KMS-11 (cell line): Measurements from ENCODE around the gene STX8.

ENCODE experiments used
- H2AFZ ChIP-seq: fragments of 200-600 bp; sonication (generic); 2 replicates; pipeline ENCODE4 v1.6.1; 2016; ENCODE audit warnings: antibody characterized with exemption, mixed run types, low read depth
- H3K27ac ChIP-seq: fragments of 200-600 bp; sonication (generic); 2 replicates; pipeline ENCODE4 v1.6.1; 2016; ENCODE audit warnings: mild to moderate bottlenecking, mixed run types
- H3K27me3 ChIP-seq: fragments of 200-600 bp; sonication (generic); 2 replicates; pipeline ENCODE4 v1.6.1; 2017; ENCODE audit warnings: mild to moderate bottlenecking, low read depth, mixed run types, moderate library complexity; ENCODE audit not compliant: insufficient read depth
- H3K36me3 ChIP-seq: fragments of 200-600 bp; sonication (generic); 2 replicates; pipeline ENCODE4 v1.6.1; 2017; ENCODE audit warnings: mild to moderate bottlenecking, mixed run types; ENCODE audit not compliant: insufficient read depth
- H3K4me1 ChIP-seq: fragments of 200-600 bp; sonication (generic); 2 replicates; pipeline ENCODE4 v1.6.1; 2016; ENCODE audit warnings: mild to moderate bottlenecking, low read depth, mixed run types; ENCODE audit not compliant: poor library complexity, severe bottlenecking
- H3K4me2 ChIP-seq: fragments of 200-600 bp; sonication (generic); 2 replicates; pipeline ENCODE4 v1.7.0; 2016; ENCODE audit warnings: mild to moderate bottlenecking, mixed run types
- H3K4me3 ChIP-seq: fragments of 200-600 bp; sonication (generic); IDR thresholded peaks from 2 replicates; pipeline ENCODE4 v1.6.1; 2017; ENCODE audit warnings: low read depth, low read length, mixed read lengths; ENCODE audit not compliant: insufficient read depth
- H3K79me2 ChIP-seq: fragments of 200-600 bp; sonication (generic); 2 replicates; pipeline ENCODE4 v1.6.1; 2016; ENCODE audit warnings: low read depth, mixed run types; ENCODE audit not compliant: insufficient read depth
- H3K9ac ChIP-seq: fragments of 200-600 bp; sonication (generic); 2 replicates; pipeline ENCODE4 v1.6.1; 2016; ENCODE audit warnings: mild to moderate bottlenecking, mixed run types
- H4K20me1 ChIP-seq: fragments of 200-600 bp; sonication (generic); 2 replicates; pipeline ENCODE4 v1.6.1; 2016; ENCODE audit warnings: mild to moderate bottlenecking, mixed run types; ENCODE audit not compliant: insufficient read depth
- TF ChIP-seq, protein P1 (sequence below): fragments of 200-600 bp; sonication (generic); conservative IDR thresholded peaks from 2 replicates; pipeline ENCODE4 v1.6.1; 2017; ENCODE audit warnings: low read depth, mild to moderate bottlenecking, antibody characterized with exemption, low read length, moderate library complexity, mixed read lengths

Gene STX8

DNA sequence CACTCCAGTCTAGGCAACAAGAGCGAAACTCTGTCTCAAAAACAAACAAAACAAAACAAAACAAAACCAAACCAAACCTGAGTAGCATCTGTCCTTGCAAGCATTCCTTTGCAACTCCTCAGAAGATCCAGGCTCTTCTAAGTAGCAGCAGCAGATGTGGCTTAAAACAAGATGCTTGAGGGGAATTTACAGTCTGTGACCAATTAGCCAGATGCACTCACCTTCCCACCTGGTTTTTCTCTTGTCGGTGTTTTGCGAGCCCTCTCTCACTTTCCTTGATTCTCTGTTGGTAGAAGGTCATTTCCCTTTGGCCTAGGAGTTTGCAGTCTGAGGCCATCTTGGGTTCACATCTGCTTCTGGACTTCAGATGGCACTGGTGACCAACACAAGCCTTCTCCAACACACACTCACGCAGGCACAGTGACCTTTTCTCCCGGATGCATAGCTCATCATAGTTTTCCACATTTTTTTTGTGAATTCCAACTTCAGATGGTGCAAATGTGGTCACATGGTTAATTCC, 276.8 kb downstream of the STX8 start:
- Histone ChIP-seq H2AFZ (no peak overlapping the region), H3K27ac (no peak overlapping the region), H3K27me3 (no peaks in the 10 kb centered on the region), H3K79me2 (no peaks in the 10 kb centered on the region), H3K4me2 (no peak overlapping the region), H3K36me3 (no peaks in the 10 kb centered on the region), H3K4me3 (no peak overlapping the region), H3K9ac (no peak overlapping the region), H3K4me1 (no peaks in the 10 kb centered on the region), H4K20me1 (no peaks in the 10 kb centered on the region)
- TF ChIP-seq, protein P1, sequence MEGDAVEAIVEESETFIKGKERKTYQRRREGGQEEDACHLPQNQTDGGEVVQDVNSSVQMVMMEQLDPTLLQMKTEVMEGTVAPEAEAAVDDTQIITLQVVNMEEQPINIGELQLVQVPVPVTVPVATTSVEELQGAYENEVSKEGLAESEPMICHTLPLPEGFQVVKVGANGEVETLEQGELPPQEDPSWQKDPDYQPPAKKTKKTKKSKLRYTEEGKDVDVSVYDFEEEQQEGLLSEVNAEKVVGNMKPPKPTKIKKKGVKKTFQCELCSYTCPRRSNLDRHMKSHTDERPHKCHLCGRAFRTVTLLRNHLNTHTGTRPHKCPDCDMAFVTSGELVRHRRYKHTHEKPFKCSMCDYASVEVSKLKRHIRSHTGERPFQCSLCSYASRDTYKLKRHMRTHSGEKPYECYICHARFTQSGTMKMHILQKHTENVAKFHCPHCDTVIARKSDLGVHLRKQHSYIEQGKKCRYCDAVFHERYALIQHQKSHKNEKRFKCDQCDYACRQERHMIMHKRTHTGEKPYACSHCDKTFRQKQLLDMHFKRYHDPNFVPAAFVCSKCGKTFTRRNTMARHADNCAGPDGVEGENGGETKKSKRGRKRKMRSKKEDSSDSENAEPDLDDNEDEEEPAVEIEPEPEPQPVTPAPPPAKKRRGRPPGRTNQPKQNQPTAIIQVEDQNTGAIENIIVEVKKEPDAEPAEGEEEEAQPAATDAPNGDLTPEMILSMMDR, result no peak

DNA sequence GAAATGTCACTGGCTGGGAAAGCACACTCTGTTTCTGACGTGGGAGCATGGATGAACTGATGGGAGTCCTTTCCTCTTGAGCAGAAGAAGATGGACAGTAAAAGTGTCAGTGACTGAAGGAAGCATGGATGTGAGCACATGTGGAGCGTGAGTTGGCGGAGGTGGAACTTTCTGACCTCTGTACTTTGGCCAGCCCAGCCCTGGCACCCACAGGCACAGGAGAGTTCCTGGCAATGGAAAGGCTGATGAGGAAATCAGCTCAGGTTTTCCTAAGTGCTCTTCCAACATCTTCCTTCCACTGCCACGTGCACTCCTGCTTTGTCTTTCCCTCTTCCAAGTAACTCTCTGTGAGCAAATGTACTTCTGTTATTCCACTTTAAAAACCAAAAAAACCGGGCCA, 277.5 kb downstream of the STX8 start:
- Histone ChIP-seq H3K79me2 (no peaks in the 10 kb centered on the region), H3K27ac (no peak overlapping the region), H4K20me1 (no peaks in the 10 kb centered on the region), H3K4me3 (no peak overlapping the region), H3K9ac (no peak overlapping the region), H3K4me1 (no peaks in the 10 kb centered on the region), H3K36me3 (no peaks in the 10 kb centered on the region), H3K27me3 (no peaks in the 10 kb centered on the region), H2AFZ (no peak overlapping the region), H3K4me2 (no peak overlapping the region)
- TF ChIP-seq, protein P1, result no peak

DNA sequence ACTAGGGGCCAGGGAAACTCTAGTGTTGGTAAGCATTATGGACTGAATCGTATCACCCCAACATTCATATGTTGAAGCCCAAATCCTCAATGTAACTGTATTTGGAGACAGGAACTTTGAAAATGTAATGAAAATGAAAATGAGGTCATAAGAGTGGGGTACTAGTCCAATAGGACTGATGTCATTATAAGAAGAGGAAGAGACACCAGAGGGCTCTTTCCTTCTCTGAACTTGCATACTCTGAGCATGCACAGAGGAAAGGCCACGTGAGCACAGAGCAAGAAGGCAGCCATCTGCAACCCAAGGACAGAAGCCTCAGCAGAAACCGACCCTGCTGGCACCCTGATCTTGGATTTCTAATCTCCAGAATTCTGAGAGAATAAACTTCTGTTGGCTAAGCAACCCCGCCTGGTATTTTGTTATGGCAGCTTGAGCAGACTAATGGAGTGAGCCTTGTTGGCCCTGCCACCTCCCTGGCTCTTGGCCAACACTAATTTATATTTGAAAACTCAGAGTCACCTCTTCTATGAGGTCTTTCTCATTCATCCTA, 280.9 kb downstream of the STX8 start:
- H3K79me2 ChIP-seq, result no peaks in the 10 kb centered on the region
- H3K36me3 ChIP-seq, result no peaks in the 10 kb centered on the region
- no peaks in the 10 kb centered on the region for H3K27me3 ChIP-seq
- no peak overlapping the region for H3K4me3 ChIP-seq
- H4K20me1 ChIP-seq, result no peaks in the 10 kb centered on the region
- TF ChIP-seq, protein P1, result no peak
- H2AFZ ChIP-seq, result no peak overlapping the region
- H3K4me1 ChIP-seq, result no peaks in the 10 kb centered on the region
- H3K9ac ChIP-seq, result no peak overlapping the region
- H3K4me2 ChIP-seq, result no peak overlapping the region
- H3K27ac ChIP-seq, result no peak overlapping the region

DNA sequence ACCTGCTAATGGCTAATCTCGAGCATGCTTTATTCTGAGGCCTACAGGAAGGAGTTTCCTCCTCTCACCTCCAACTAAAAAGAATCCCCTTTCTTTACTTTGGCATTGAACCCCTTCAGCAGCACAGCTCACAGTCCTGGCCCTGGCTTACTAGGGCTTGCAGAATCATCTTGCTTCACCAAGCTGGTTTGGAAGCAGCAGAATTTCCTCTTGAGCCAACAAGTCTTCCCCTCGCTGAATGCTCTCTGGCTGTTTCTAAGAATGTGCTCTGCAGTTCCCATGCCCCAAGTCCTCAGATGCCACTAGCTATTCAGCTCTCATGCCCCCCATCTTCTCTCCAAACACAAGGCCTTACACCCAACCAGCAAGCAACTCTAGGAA, 283.1 kb downstream of the STX8 start:
- no peak overlapping the region for H3K27ac ChIP-seq
- H3K4me1 ChIP-seq, result no peaks in the 10 kb centered on the region
- H4K20me1 ChIP-seq, result no peaks in the 10 kb centered on the region
- H3K27me3 ChIP-seq, result no peaks in the 10 kb centered on the region
- no peak overlapping the region for H3K4me3 ChIP-seq
- H3K9ac ChIP-seq, result no peak overlapping the region
- no peaks in the 10 kb centered on the region for H3K79me2 ChIP-seq
- no peaks in the 10 kb centered on the region for H3K36me3 ChIP-seq
- no peak overlapping the region for H2AFZ ChIP-seq
- TF ChIP-seq, protein P1, result no peak
- no peak overlapping the region for H3K4me2 ChIP-seq
